Psoas muscle (tissue), 8 donors: ENCODE data around the gene ELOVL5. TPM values are rescaled to one million over a fixed set of nuclear protein-coding genes. Genes with fewer than 3 reads are reported as not detected.

ENCODE experiments used
- ATAC-seq, 4 donors: fragments of 200-7000 bp; cut with Tn5 transposase; one replicate each; pipeline ENCODE4 v1.9.1; 2020; ENCODE audit warnings: moderate library complexity in 3 of 4, mild to moderate bottlenecking in 2 of 4
- DNase-seq, 2 donors: peaks; one replicate each; pipeline ENCODE4 v3.0.0-alpha.2; 2020
- H3K27ac ChIP-seq: fragments of 200-600 bp; one replicate; pipeline ENCODE4 v1.8.0; 2022
- H3K27me3 ChIP-seq, 3 donors: fragments of 200-600 bp in 1 of 3; one replicate each; pipeline versions ENCODE4 v1.6.1 to v1.8.0; 2013 to 2022; ENCODE audit warnings: low read length in 2 of 3, mild to moderate bottlenecking in 2 of 3, moderate library complexity in 1 of 3; ENCODE audit not compliant: insufficient read depth in 3 of 3
- H3K36me3 ChIP-seq, 2 donors: fragments of 200-600 bp in 1 of 2; one replicate each; pipeline versions ENCODE4 v1.6.1 to v1.8.0; 2013 to 2022; ENCODE audit warnings: low read depth in 1 of 2, mild to moderate bottlenecking in 1 of 2, moderate library complexity in 1 of 2; ENCODE audit not compliant: insufficient read depth in 1 of 2
- H3K4me1 ChIP-seq: fragments of 200-600 bp; one replicate; pipeline ENCODE4 v1.8.0; 2022
- H3K4me3 ChIP-seq: fragments of 200-600 bp; one replicate; pipeline ENCODE4 v1.8.0; 2022; ENCODE audit warnings: mild to moderate bottlenecking
- H3K9me3 ChIP-seq: fragments of 200-600 bp; one replicate; pipeline ENCODE4 v1.8.0; 2022
- CTCF ChIP-seq: fragments of 200-600 bp; IDR thresholded peaks from one replicate; pipeline ENCODE4 v1.8.0; 2022; ENCODE audit warnings: antibody characterized with exemption
- WGBS, 3 donors: extraction: QIAGEN DNeasy Blood & Tissue Kit; methylation state at CpG; one replicate each; pipeline versions ENCODE4 v1.1.6 to v1.1.7; 2013; 5-methylcytosine and 5-hydroxymethylcytosine counted together
- intact Hi-C, 2 donors: fragments of 100-400 bp; cut with DNase I; formaldehyde crosslinking; loops; one replicate each; pipeline versions ENCODE4 v1.11.0 to v1.14.2; 2022
- polyA plus RNA-seq, 3 donors: library from polyadenylated mRNA; stranded (reverse); fragments of 200-250 nt; gene quantifications; one replicate each; pipeline ENCODE4 v1.2.3, GENCODE V29; 2013
- total RNA-seq, 4 donors: library from RNA; stranded (reverse); fragmentation: NEBNext Ultra II Directional in 2 of 4; extraction: Animal tissue kit (Norgen Biotek cat#: 25700) in 2 of 4; gene quantifications; one replicate each; pipeline versions ENCODE4 v1.2.1 to v1.2.4, GENCODE V29; 2021 to 2023
- donor health status: healthy with polysubstance abuse.
- donor health status: DM: no; HTN: no; CAD: no; lungs with moderate emphysema.
- donor health status: Bipolar disorder and iron deficiency.
- donor health status: healthy.
- donor health status: DM: yes; HTN: yes; CAD: no.
- donor health status: DM: no; HTN: no; CAD: no.
- donor health status: DM: no; HTN: no; CAD: no.
- donor health status: DM: yes; HTN: yes; CAD: no.

The ELOVL5 gene
- total and polyA plus RNA-seq, 7 donors: 4.8 to 14.4 (median 7.5) TPM

- no peak for DNase-seq
- H3K9me3 ChIP-seq: no peaks in the 10 kb centered on the region
- H3K27ac ChIP-seq: no peak overlapping the region
- no peak for ATAC-seq
- no peaks in the 10 kb centered on the region for H3K27me3 ChIP-seq
- H3K4me1 ChIP-seq: no peaks in the 10 kb centered on the region
- H3K36me3 ChIP-seq: no peaks in the 10 kb centered on the region
- no peak overlapping the region for H3K4me3 ChIP-seq
- intact Hi-C loops: no loop called here
- no peak for TF ChIP-seq CTCF
Observed at GRCh38 chr6:53316142-53316541, 32.6 kb downstream of the ELOVL5 start.

GRCh38 chr6:53315086-53315724 lies 33.5 kb downstream of the ELOVL5 start:
- no peak for TF ChIP-seq CTCF

GRCh38 chr6:53313784-53314400 lies 34.9 kb downstream of the ELOVL5 start:
- Histone ChIP-seq H3K9me3 (no peaks in the 10 kb centered on the region), H3K4me1 (no peaks in the 10 kb centered on the region), H3K4me3 (no peak overlapping the region), H3K27me3 (no peaks in the 10 kb centered on the region), H3K36me3 (no peaks in the 10 kb centered on the region), H3K27ac (no peak overlapping the region)
- 42 to 54% (median 45%) methylated on average over 4 of the region's 4 CpGs for WGBS, 3 donors
- ATAC-seq (no peak), DNase-seq (no peak)
- TF ChIP-seq CTCF: no peak
- intact Hi-C loops: no loop called here

More at GRCh38 chr6:53315086-53315724, 33.5 kb downstream of the ELOVL5 start:
- no peak overlapping the region for H3K4me3 ChIP-seq
- DNase-seq: no peak
- H3K4me1 ChIP-seq: no peaks in the 10 kb centered on the region
- H3K27ac ChIP-seq: no peak overlapping the region
- 76 to 91% (median 77%) methylated on average over 3 of the region's 3 CpGs for WGBS, 3 donors
- H3K9me3 ChIP-seq: no peaks in the 10 kb centered on the region
- no peak for ATAC-seq
- H3K36me3 ChIP-seq: no peaks in the 10 kb centered on the region
- intact Hi-C loops: no loop called here
- H3K27me3 ChIP-seq: no peaks in the 10 kb centered on the region

- ATAC-seq (no peak), DNase-seq (no peak)
- Histone ChIP-seq H3K9me3 (no peaks in the 10 kb centered on the region), H3K27ac (no peak overlapping the region), H3K27me3 (no peaks in the 10 kb centered on the region), H3K36me3 (no peaks in the 10 kb centered on the region), H3K4me1 (no peaks in the 10 kb centered on the region), H3K4me3 (no peak overlapping the region)
- no peak for TF ChIP-seq CTCF
- 88 to 95% (median 92%) methylated on average over 2 of the region's 2 CpGs for WGBS, 3 donors
- intact Hi-C loops: no loop called here
Observed at GRCh38 chr6:53312355-53312754, 36.4 kb downstream of the ELOVL5 start.

GRCh38 chr6:53311586-53311935 lies 37.2 kb downstream of the ELOVL5 start:
- Histone ChIP-seq H3K27ac (no peak overlapping the region), H3K4me1 (no peaks in the 10 kb centered on the region), H3K27me3 (no peaks in the 10 kb centered on the region), H3K36me3 (no peaks in the 10 kb centered on the region), H3K4me3 (no peak overlapping the region), H3K9me3 (no peaks in the 10 kb centered on the region)
- no peak for DNase-seq
- WGBS, 3 donors: 94 to 98% (median 97%) methylated on average over 3 of the region's 3 CpGs
- TF ChIP-seq CTCF: no peak
- intact Hi-C loops: no loop called here
- no peak for ATAC-seq
